Suprapubic skin (tissue), 3 donors: ENCODE measurements around the gene CCDC8.

ENCODE experiments used
- CTCF ChIP-seq, 2 donors: fragments of 200-600 bp in 1 of 2; fragments of 450-650 bp in 1 of 2; sonication (generic) in 1 of 2; IDR thresholded peaks; one replicate each; pipeline ENCODE4 v1.5.1; 2016 to 2019; ENCODE audit warnings: antibody characterized with exemption in 2 of 2, mild to moderate bottlenecking in 1 of 2, moderate library complexity in 1 of 2
- POLR2AphosphoS5 ChIP-seq, 3 donors: sonication (generic); formaldehyde crosslinking; IDR thresholded peaks; one replicate each; pipeline ENCODE4 v1.6.1; 2017; ENCODE audit warnings: antibody characterized with exemption in 3 of 3

- no peak for TF ChIP-seq CTCF (IDR thresholded peaks at IDR 0.05)
- no peak for TF ChIP-seq POLR2AphosphoS5 (IDR thresholded peaks at IDR 0.05)
These were observed 46.7 kb upstream of the CCDC8 start for GRCh38 chr19:46460055-46460454.
